Keratinocyte (primary cell): ENCODE data around the gene FAM163A.

Experiments used
- EZH2 ChIP-seq: IDR thresholded peaks from one replicate; pipeline ENCODE4 v1.6.1; 2012; ENCODE audit warnings: inconsistent platforms, mild to moderate bottlenecking, low read length, moderate library complexity
- TF ChIP-seq, protein P1 (sequence below), 3 experiments: IDR thresholded peaks in 1 of 3; conservative IDR thresholded peaks in 1 of 3; optimal IDR thresholded peaks in 1 of 3; 2 replicates in 2 of 3; 3 replicates in 1 of 3; pipeline versions ENCODE3 to v1.5.1; 2011; ENCODE audit warnings: low read length in 3 of 3, mild to moderate bottlenecking in 3 of 3, moderate library complexity in 2 of 3, control low read depth in 1 of 3, inconsistent platforms in 1 of 3; ENCODE audit not compliant: insufficient read depth in 2 of 3; ENCODE audit errors: extremely low read depth in 1 of 3

DNA sequence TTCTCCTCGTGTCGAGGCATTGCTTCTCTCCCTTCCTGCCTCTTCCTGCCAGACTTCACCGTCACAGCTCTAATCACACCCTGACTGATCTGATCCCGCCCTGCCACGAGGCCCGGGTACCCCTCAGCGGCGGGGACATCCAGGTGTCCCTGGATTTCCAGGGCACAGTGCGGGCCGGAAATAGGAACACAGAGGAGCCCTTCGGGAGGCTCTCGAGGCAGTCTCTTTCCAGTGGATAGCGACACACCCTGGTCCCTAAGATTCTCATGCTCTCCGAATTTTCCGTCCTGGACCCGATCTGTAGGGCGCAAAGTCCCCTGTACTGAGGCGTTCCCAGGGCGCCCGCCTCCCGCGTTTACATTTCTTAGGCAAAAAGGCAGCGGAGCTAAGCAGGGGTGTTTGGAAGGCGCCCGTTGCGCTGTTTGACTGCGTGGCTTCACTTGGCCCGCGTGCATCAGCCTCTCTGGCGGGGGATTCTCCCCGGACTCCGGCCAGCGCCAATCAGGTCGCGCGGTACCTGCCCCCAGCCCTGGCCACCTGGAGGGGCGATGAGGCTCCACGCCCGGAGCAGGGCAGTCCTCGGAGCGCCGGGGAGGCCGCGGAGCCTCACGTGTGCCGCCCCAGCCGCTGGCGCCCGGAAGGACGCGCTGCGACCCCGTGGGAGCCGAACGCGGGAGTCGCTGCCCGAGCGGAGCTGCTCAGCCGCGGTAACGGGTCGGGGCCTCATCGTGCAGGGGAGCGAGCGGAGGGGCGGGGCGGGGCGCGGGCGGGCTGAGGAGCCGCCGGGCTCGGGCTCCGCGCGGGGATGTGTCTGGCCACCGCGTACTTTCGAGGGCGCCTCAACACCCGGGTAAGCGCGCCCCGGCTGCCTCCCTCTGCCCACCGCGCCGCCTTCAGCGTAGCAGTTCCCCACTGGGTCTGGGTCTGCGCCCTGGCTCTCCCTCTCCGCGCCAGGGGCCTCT, at the start of gene FAM163A:
- peak; percentile 87 for TF ChIP-seq EZH2
- TF ChIP-seq, protein P1, sequence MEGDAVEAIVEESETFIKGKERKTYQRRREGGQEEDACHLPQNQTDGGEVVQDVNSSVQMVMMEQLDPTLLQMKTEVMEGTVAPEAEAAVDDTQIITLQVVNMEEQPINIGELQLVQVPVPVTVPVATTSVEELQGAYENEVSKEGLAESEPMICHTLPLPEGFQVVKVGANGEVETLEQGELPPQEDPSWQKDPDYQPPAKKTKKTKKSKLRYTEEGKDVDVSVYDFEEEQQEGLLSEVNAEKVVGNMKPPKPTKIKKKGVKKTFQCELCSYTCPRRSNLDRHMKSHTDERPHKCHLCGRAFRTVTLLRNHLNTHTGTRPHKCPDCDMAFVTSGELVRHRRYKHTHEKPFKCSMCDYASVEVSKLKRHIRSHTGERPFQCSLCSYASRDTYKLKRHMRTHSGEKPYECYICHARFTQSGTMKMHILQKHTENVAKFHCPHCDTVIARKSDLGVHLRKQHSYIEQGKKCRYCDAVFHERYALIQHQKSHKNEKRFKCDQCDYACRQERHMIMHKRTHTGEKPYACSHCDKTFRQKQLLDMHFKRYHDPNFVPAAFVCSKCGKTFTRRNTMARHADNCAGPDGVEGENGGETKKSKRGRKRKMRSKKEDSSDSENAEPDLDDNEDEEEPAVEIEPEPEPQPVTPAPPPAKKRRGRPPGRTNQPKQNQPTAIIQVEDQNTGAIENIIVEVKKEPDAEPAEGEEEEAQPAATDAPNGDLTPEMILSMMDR (optimal IDR thresholded peaks at IDR 0.05 in 1 of 3, IDR thresholded peaks at IDR 0.05 in 1 of 3, conservative IDR thresholded peaks at IDR 0.05 in 1 of 3; ENCODE audit: extremely low read depth in 1 of 3, insufficient read depth in 2 of 3, low read length in 3 of 3) = no peak
